GM18873 (cell line): Measurements from ENCODE around the gene NAT9.

ENCODE experiments used
- ATAC-seq: cut with Tn5 transposase; IDR thresholded peaks from one replicate; pipeline ENCODE4 v1.9.1; 2021; ENCODE audit warnings: mild to moderate bottlenecking, moderate library complexity, moderate number of reproducible peaks; ENCODE audit not compliant: unreplicated experiment, low FRiP score

NAT9 gene

DNA sequence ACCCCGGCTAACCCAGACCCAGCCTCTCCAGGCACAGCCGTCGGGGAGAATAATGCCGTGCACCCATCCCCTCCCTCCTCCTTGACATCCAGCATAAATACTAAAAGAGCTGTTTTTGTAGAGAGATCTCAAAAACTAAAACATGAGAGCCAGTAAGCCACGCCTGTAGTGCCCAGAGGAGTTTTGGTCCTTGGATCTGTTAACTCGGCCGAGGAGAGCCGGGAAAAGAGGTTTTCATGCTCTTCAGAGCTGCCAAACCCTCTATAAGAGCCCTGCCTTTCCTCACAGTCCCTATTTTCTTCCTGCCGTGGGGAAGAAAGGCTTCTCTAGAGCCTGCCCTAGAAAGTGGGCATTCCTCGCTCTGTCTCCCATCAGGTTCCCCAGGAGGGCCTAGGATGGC, 30.2 kb upstream of the NAT9 start:
- ATAC-seq = no peak

DNA sequence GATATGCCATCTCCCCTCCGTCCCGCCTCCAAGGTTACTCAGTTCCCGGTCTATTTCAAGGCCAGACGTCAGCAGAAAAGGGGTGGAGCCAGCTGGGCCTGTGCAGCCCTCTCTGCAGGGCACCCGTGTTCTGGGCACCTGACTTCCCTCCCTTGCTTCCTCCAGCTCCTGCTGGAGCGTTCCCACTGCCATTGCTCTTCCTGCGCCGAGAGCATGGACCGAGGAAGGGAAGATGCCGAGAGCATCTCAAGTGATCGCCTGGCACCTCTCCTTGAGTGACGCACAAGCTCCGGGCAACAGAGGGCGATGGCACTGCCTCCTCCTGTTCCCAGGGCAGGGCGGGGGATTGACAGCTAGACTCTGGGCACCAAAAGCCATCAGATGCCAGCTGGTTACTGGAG, 29.4 kb upstream of the NAT9 start:
- ATAC-seq = no peak

DNA sequence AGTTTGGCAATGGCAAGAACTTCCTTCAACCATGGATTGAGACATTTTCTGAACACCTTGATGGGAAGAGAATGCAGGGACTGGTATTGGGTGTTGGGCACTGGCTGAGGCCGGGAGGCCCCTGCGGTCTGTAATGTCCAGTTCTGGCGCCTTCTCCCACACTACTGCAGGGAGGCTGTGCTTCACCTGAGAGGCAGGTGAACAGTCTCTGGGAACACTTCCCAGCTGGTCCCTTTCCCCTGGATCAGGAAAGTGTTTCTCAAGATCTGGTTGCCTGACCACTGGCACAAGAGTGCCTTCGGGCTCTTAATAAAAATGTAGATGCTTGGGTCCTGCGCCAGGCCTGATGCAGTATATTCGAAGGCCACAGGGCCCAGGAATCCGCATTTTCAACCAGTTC, 28.5 kb upstream of the NAT9 start:
- ATAC-seq = no peak

DNA sequence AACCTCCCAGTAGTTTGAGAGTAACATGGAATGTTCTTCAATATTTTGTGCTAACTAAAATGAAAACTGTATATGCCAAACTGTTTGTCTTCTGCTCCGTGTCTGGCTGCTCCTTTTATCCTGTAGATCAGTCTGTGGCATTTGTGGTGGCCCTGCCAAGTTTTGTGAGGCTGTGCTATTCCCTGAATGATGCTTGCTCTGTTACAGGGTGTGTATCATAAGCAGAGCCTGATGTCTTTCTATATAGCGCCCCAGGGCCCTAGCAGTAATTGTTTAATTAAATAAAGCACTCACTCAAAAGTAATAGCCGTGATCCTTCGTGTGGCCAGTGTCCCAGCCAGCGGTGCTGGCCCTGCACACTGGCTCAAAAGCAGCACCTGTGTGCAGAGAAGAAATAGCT, 27.8 kb upstream of the NAT9 start:
- ATAC-seq = no peak

DNA sequence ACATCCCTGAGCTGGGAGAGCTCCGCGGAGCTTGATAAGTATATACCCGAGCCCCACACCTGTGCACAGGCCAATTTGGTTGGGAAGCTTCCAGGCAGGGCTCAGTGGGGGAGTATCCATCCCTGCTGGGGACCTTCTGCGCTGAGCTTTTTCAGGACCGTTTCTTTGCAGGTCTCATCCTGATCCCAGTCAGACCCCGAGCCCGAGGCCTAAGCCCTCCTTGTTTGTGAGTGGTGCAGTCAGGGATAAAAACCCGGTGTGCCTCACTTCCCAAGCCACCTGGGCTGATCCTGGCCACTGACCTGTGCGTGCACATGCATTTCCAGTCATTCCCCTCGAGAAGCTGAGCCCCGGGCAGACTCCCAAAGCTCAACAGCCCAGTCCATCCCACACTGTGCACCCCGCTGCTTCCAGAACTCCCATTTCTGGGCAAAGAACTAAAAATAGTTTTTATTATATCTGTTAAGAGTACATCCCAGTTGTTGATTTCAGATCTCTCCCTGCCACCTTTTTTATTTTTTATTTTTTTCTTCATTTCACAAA, 27.3 kb upstream of the NAT9 start:
- ATAC-seq = no peak

DNA sequence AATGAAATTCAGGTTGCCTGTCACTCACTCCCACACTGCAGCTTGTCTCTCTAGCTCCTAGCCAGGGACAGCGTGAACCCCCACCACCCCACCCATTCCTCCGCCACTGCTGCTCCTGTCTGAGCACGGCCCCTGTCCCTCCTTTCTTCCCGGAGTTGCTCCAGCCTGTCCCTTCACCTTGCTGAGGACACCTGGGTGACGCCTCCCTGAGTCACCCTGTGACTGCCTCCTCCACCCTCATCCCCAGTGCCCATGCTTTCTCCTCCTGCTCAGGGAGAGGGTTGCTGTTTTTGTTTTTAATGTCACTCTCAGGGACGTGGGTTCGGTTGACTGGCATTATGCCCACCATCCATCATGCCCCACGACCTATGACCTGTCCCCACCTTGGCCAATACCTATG, 25.8 kb upstream of the NAT9 start:
- no peak for ATAC-seq

DNA sequence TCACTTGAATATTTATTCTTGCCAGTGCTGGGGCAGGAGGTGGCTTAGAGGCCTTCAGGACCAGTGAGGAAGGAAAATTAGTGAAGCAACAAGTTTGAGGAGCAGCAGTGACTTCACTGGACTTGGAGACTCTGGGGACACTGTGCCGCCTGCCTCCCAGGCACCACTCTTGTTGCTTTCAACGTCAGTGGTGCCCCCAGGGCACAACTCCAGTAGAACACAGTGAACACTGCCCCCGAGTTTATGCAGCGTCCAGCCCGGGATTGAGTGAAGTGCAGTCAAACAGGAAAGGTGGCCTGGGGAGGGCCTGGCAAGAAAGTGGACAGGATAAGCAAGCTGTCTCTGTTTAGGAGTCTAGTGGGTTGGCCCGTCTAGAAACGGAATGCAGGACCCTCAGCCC, 24.4 kb upstream of the NAT9 start:
- ATAC-seq = no peak

DNA sequence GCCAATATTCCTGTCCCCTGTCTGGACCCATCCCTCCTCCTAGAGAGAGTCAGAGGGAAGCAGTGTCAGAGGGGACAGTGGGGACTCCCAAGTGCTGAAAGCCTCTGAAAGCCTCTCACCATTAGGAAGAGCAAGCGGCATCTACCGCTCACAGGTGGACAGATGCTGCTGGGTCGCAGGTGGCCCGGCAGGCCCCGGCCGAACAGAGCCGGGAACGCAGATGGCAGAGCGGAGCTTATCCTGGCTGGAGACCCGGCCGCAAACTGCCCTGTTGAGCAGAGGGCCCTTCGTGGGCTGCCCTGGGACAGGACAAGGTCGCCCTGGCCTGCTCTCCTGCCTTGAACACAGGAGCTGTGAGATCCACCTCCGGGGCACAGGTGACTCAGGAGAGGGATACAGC, 23.0 kb upstream of the NAT9 start:
- ATAC-seq = no peak

DNA sequence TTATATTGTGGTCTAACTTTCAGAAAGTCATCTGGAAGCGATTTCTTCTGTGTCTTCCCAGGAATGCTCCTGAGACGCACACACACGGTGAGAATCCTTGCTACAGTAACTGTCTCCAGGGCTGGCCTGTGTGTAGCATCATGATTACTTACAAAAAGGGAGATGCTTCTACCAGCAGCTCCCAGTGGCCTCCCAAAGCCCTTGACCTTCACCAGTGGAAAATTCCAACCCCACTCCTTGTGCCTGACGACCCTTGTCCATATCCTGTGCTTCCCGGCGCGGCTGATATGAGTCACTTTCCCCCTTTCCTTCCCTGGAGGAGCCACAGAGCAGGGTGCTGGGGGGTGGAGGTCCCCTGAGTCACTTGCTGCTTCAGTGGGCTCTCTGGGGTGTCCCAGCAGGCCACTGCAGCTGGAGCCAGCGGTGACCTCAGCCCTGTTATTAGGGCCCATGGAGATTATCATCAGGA, 22.1 kb upstream of the NAT9 start:
- no peak for ATAC-seq

DNA sequence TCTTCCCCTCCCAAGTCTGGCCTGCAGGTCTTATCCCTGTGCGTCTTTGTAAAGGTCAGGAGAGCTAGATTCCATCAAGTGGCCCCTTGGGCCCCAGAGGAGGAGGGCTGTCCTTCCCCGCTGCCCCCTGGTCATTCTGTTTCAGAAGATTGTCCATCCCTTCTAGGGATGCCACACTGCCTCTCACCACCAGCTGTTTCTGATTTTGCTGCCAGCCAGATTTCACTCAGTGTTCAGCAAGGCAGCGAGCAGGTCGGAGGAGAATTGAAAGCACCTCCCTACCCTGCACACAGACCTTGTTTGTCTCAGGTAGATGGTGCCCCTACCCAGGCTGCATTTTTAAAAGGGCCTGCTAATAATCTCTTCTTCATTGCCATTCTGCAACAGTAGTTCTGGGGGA, 21.7 kb upstream of the NAT9 start:
- ATAC-seq = no peak

DNA sequence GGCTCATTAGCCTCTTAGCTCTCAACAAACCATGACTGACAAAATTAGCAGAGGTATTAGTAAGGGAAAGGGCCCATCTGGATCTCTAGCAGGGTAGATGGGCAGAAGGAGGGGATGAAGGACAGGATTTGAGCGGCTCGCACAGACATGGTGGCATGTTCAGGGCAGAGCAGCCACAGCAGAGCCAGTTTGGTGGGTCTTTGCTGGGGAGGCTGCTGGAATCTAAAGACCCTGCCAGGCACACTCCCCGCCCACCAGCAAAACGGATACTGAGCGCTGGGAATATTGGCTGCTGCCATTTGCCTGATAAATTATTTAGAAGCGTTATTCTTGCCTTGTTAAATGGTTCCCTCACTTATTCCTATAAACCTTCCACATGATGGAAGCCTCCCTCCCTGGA, 20.7 kb upstream of the NAT9 start:
- no peak for ATAC-seq

DNA sequence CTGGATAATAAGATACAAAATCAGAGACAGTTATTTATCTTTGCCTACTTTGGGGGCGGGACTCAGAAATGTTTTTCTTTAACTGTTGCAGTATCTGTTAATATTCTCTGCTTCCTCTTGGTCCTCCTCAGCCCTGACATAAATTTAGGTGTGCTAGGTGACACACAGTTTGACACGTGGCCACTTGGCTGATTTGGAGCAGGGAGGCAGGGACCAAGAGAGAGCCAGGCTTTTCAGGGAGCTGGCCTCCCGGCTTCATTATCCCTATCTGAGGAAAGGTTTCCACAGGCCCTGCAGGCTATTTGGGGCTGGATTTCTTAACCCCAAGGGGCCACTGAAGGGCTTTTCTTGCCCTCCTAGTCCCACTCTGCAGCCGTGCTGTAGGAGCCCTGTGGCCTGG, 20.1 kb upstream of the NAT9 start:
- ATAC-seq = no peak

DNA sequence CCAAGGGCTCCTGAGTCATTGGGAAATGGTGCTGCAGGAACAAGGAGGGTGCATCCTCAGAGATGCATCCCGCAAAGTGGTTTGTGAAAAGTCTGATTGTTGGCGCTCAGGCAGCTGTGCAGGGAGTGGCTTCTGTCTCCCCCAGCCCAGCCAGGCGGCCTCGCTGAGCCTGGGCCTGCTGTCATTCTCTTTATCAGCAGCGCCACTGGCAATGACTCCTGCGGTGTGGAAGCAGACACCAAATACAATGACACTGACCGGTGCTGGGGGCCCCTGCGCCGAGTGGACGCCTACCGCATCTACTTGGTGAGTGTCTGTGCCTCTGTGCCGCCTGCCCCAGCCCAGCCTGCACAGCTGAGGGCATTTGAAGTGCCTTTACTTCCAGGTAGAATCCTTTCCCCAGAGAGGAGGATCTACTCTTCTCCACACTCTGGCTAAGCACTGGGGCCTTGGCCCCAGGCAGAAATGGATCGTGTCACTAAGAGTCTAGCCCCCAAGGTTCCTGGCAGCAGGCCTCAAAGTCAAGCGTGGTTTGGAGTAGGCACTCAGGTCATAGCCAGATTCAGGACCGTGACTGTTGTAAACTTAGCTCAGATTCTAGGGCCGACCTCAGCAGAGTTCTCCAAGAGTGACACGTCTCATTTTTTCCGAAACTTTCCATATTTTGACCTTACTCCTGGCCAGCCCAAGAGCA, 19.3 kb upstream of the NAT9 start:
- ATAC-seq = no peak

DNA sequence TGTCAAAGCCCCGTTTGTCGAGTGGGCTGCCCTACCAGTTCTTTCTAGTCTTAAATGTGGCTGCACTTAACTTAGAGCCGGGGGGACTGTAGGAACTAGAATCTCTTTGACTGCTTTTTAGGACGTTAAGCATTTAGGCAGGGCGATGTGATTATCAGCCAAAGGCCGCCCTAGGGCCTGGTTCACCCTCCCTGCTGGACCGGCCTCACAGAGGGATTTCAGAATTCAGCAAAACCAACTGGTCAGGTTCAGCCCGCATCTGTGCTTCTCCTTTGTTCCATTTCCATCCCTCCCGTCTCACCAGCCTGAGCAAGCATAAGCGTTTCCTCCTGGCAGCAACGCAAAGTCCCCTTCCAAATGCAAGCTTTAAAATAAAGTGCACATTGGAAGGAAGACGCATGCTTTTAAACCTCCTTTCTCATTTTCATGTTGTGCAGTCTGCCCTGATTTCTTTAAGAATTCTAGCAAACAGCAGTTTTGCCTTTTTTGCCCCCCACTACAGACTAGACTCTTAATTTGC, 16.5 kb upstream of the NAT9 start:
- ATAC-seq = no peak

DNA sequence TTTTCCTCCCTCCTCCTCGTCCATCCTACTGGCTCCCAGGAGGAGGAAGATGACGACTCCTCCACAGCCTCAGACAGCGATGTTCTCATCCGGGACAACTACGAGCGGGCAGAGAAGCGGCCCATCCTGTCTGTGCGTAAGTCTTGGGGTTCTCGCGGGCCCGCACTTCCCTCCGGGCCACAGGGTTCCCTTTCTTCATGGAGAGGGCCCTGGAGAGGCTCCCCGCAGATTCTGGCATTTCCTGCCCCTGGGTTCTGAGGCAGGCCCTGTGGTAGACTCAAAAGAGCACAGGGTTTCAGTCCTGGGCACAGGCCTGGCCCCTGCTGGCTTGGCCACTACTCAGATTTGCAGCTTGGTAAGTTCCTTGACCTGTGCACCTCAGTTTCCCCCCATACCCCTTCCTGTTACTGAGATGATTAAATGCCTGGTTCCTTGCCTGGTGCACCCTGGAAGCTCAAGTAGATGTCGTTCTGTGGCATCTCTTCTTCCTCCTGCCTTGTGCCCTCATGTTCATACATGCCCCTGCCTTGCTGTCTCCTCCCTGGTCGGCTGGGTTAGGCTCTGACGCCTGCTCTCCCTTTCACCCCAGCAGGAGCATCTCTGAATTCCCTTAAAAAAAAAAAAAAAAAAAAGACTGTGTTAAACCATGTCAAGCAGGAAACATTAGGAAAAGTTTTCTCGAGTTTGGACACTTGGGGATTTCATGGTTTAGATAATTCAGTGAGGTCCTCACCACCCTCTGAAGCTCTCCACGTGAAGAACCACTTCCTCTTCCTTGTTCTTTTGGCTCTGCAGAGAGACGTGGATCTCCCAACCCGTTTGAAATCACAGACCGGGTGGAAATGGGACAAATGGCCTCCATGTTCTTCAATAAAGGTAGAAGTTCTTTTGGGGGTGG, 14.3 kb upstream of the NAT9 start:
- no peak for ATAC-seq

DNA sequence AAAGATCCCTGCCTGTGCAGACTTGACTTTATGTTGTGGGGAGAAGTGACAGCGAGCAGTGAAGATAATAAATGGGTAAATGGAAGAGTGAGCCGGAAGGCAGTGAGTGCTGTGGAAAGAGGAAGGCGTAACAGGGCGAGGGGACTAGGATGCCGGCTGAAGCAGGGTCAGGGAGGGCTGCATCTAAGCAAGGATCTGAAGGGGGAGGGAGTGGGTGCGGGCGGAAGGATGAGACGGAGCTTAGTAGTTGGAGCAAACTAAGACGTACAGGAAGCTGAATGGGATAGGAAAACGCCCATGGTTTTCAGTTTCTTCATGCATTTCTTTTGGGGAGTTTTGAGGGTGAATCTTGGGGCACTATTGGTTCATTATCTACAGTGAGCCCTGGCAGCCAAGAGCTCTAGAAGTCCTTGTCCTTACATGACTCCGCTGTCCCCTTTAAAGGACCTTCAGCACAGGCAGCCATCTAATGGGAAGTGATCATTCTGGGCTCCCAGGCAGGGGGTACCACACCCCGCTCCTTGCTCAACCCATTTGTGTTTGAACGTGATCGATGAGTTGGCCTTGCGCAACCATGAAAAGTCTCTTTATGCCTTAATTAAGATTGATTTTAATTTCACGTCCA, 10.4 kb upstream of the NAT9 start:
- no peak for ATAC-seq

DNA sequence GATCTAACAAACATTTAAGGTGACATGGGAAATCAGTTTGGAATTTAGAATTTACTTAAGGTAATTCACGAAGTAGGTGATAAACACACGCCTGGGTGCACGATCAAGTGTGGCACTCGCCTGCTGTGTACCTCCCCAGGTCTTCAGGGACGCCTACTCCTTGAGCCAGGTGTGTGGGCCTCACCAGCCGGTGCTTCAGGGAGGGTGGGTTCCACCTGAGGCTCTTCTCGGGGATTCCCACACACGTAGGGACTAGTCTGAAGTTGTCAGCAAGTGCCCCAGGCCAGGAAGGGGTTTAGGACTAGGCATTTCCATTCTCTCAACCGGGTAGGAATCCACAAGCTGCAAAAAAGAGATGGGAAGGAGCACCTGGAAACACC, 9.8 kb upstream of the NAT9 start:
- ATAC-seq = no peak

DNA sequence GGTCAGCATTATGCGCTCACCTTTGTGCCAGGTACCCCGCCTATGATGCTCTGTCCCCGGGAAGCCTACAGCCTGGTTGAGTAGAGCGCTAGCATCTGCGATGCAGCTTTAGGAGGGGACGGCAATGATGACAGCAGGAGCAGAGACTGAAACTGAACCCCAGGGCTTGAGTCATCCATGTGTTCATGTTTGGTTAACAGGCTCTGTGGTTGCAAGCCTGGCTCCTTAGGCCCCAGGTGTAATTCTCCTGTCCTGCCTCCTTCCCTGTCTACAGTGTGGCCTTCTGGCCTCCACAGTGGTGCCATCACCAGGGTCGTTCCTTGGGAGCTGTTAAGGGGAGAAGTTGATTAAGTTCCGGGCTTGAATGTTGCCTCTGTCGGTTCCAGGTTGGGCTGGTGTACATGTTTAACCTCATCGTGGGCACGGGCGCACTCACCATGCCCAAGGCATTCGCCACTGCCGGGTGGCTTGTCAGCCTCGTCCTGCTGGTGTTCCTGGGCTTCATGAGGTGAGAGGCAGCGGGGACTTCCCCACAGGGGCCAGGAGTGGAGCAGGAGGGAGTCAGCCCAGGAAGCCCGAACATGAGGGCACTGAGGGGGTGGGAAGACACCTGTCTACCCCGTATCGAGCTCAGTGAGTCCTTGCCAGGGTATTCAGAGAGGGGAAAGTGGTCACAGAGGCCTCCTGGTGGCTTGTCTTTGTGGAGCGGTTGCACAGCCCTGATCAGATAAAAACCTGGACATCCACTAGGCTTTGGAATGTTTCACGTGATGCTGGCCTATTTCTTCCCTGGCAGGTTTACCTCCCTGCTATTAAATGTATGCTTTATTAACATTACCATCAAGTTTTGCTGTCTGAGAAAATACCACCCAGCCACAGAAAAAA, 9.2 kb upstream of the NAT9 start:
- ATAC-seq = no peak

DNA sequence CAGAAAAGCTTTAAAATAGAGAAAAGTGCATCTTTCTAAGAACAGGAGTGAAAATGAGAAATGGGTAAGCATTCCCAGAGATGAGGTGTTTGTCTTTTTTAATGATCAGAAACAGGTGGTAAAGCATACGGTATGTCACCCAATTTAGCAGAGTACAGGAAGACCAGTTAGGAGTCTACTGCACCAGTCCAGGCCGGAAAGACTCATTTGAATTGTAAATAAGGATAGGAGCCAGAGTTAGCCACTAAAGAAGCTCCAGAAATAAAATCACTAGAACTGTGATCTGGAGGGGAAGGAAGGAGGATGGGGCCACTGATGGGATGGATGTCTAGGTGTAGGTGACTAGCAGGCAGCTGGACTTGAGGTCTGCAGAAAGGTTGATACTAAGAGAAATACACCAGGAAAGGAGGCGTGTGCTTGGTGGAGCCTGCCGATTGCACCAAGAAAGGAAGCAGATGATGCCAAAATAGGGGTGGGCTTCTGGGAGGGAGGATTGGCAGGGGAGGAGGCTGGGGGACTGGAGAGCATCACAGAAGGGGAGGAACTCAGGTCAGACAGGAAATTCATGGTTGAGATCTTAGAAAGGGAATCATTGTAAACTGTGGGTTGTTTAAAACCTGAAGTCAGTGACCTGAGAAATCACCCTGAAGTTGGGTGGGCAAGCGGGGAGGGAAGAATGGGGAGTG, 8.1 kb upstream of the NAT9 start:
- no peak for ATAC-seq

DNA sequence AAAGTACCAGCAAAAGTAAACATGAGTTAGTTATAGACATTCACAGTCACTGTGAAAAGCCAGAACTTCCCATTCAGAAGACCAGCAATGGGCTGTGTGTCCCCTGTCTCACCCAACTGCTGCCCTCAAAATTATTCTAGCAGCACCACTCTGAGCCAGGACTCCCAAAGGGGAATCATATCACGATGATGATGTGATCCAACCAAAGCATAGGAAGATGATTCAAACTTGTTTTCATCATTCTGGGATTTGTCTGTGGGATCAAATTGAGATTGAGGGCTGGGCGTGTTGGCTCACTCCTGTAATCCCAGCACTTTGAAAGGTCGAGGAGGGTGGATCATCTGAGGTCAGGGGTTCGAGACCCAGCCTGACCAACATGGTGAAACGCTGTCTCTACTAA, 6.4 kb upstream of the NAT9 start:
- no peak for ATAC-seq
